ENCODE measurements around the gene SLC1A5. TPM values are rescaled to one million over a fixed set of nuclear protein-coding genes. Genes with fewer than 3 reads are reported as not detected.

The SLC1A5 gene
- total RNA-seq, 1 experiment from 2014 or later: 239 TPM

DNA sequence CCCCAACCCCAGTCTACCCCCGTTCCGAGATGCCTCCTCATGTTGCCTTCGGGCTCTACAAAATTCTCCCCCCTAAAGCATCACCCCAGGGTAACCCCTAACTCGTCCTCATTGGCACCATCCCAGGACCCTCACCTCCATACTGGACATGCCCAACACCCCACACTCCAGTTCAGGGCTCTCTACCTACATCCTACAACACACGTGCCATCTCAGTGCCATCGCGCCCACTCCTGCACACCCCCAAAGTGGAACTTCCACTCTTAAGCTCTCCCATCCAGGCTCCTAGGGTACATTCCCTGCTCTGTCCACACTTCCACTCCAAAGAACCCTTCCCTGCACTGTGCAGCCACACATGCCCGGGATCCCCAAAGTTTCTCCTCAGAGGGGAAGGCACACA, 43.4 kb downstream of the SLC1A5 start (continued):
- TF ChIP-seq, protein P1, sequence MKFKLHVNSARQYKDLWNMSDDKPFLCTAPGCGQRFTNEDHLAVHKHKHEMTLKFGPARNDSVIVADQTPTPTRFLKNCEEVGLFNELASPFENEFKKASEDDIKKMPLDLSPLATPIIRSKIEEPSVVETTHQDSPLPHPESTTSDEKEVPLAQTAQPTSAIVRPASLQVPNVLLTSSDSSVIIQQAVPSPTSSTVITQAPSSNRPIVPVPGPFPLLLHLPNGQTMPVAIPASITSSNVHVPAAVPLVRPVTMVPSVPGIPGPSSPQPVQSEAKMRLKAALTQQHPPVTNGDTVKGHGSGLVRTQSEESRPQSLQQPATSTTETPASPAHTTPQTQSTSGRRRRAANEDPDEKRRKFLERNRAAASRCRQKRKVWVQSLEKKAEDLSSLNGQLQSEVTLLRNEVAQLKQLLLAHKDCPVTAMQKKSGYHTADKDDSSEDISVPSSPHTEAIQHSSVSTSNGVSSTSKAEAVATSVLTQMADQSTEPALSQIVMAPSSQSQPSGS (CRISPR knock-in tag; IDR thresholded peaks at IDR 0.05; ENCODE audit: borderline replicate concordance, low read depth): no peak
- TF ChIP-seq FOXK1 (CRISPR knock-in tag; IDR thresholded peaks at IDR 0.05): no peak
- TF ChIP-seq, protein P2, sequence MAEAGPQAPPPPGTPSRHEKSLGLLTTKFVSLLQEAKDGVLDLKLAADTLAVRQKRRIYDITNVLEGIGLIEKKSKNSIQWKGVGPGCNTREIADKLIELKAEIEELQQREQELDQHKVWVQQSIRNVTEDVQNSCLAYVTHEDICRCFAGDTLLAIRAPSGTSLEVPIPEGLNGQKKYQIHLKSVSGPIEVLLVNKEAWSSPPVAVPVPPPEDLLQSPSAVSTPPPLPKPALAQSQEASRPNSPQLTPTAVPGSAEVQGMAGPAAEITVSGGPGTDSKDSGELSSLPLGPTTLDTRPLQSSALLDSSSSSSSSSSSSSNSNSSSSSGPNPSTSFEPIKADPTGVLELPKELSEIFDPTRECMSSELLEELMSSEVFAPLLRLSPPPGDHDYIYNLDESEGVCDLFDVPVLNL (CRISPR knock-in tag; IDR thresholded peaks at IDR 0.05; ENCODE audit: borderline replicate concordance, low read depth): no peak
- TF ChIP-seq, protein P3, sequence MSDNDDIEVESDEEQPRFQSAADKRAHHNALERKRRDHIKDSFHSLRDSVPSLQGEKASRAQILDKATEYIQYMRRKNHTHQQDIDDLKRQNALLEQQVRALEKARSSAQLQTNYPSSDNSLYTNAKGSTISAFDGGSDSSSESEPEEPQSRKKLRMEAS (CRISPR knock-in tag; IDR thresholded peaks at IDR 0.05): no peak
- TF ChIP-seq GTF2I (CRISPR knock-in tag; conservative IDR thresholded peaks at IDR 0.05): no peak

DNA sequence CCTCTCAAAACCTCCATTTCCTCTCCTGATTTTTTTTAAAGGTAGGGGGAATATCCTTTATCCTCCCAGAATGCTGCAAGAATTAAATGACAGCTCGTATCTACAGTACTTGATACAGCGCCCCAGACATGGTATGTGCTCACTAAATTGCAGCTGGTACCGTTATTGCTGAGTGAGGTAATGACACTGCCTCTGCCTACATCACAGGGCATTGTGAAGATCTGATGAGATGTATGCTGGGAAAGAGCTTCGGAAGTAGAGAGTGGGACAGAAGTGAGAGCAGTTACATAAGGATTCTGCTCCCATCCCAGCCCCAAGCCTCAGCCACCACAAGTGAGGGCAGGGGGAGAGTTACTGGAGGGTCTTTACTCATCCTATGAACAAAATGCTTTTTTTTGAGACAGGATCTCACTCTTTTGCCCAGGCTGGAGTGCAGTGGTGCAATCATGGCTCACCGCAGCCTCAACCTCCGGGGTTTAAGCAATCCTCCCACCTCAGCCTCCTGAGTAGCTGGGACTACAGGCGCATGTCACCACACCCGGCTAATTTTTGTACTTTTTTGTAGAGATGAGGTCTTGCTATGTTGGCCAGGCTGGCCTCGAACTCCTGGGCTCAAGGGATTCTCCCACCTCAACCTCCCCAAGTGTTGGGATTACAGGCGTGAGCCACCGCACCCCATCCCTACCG, 44.2 kb downstream of the SLC1A5 start:
- no peak for ATAC-seq
- DNase-seq (ENCODE audit: low spot score): no peak
- Mint-ChIP-seq H3K9me3 (no peaks in the 10 kb centered on the region), H3K27ac (peak overlapping the region; percentile 45; the same call in 1 of the 2 replicates), H3K4me1 (peaks cover 50% of the 10 kb centered on the region), H3K36me3 (no peaks in the 10 kb centered on the region), H3K27me3 (ENCODE audit: low read depth) (no peaks in the 10 kb centered on the region), H3K4me3 (peak overlapping the region; percentile 96)
- TF ChIP-seq MXD4 (CRISPR knock-in tag; IDR thresholded peaks at IDR 0.05; ENCODE audit: borderline replicate concordance) (no peak), PRRX2 (CRISPR knock-in tag; IDR thresholded peaks at IDR 0.05) (no peak), ZNF121 (CRISPR knock-in tag; IDR thresholded peaks at IDR 0.05) (peak; percentile 60), JAZF1 (CRISPR knock-in tag; IDR thresholded peaks at IDR 0.05) (no peak), ZBTB21 (CRISPR knock-in tag; IDR thresholded peaks at IDR 0.05; ENCODE audit: borderline replicate concordance) (no peak)
- POLR2A ChIA-PET: no interaction called here
- CTCF ChIA-PET: interaction anchor here (0.8 to 1.8 kb wide), 4 partner anchors 16 to 82 kb away, joined by 3 to 7 read pairs (median 4); no protein-coding TSS in a partner anchor

DNA sequence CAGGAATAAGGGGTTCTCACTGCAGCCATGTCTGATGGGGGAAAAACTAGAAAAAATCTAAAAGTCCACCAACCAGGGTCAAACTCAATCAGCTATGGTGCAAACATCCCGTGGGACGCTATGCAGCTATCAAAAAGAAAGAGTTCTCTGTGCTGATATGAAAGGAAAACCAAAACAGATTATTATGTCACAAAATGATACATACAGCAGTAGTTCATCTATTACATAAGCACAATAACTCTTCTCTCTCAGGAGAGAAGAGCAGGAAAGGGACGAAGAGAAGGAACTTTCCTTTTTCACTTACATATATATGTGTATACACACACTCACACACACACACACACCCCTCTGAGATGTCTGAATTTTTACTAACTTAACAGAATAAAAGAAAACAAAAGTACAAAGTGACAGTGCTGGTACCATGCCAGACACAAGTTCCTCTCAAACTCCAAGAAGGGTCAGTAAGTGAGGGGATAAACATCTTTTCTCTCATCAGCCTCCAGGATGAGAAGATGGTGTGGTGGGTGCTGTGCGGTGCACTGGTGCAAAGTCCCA, 45.4 kb downstream of the SLC1A5 start:
- Mint-ChIP-seq H3K4me3 (no peak overlapping the region; the same call in 1 of the 2 replicates), H3K27me3 (ENCODE audit: low read depth) (no peaks in the 10 kb centered on the region), H3K9me3 (no peaks in the 10 kb centered on the region), H3K4me1 (peaks cover 45% of the 10 kb centered on the region), H3K36me3 (peaks cover 2% of the 10 kb centered on the region; the same call in 1 of the 2 replicates), H3K27ac (no peak overlapping the region)
- DNase-seq (ENCODE audit: low spot score) (no peak), ATAC-seq (no peak)
- POLR2A ChIA-PET: no interaction called here
- CTCF ChIA-PET: interaction anchor here (1.8 kb wide), 1 partner anchor 24 kb away, joined by 4 read pairs; no protein-coding TSS in a partner anchor
- no peak for TF ChIP-seq MXD4 (CRISPR knock-in tag; IDR thresholded peaks at IDR 0.05; ENCODE audit: borderline replicate concordance)
- TF ChIP-seq, protein P4, sequence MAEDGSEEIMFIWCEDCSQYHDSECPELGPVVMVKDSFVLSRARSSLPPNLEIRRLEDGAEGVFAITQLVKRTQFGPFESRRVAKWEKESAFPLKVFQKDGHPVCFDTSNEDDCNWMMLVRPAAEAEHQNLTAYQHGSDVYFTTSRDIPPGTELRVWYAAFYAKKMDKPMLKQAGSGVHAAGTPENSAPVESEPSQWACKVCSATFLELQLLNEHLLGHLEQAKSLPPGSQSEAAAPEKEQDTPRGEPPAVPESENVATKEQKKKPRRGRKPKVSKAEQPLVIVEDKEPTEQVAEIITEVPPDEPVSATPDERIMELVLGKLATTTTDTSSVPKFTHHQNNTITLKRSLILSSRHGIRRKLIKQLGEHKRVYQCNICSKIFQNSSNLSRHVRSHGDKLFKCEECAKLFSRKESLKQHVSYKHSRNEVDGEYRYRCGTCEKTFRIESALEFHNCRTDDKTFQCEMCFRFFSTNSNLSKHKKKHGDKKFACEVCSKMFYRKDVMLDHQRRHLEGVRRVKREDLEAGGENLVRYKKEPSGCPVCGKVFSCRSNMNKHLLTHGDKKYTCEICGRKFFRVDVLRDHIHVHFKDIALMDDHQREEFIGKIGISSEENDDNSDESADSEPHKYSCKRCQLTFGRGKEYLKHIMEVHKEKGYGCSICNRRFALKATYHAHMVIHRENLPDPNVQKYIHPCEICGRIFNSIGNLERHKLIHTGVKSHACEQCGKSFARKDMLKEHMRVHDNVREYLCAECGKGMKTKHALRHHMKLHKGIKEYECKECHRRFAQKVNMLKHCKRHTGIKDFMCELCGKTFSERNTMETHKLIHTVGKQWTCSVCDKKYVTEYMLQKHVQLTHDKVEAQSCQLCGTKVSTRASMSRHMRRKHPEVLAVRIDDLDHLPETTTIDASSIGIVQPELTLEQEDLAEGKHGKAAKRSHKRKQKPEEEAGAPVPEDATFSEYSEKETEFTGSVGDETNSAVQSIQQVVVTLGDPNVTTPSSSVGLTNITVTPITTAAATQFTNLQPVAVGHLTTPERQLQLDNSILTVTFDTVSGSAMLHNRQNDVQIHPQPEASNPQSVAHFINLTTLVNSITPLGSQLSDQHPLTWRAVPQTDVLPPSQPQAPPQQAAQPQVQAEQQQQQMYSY (CRISPR knock-in tag; IDR thresholded peaks at IDR 0.05): no peak
- TF ChIP-seq CREM (CRISPR knock-in tag; IDR thresholded peaks at IDR 0.05): no peak
- TF ChIP-seq, protein P3 (CRISPR knock-in tag; IDR thresholded peaks at IDR 0.05): no peak
- no peak for TF ChIP-seq ESRRA (CRISPR knock-in tag; IDR thresholded peaks at IDR 0.05; ENCODE audit: borderline replicate concordance)
- no peak for TF ChIP-seq SMAD3 (CRISPR knock-in tag; IDR thresholded peaks at IDR 0.05; ENCODE audit: borderline replicate concordance)
- TF ChIP-seq, protein P5, sequence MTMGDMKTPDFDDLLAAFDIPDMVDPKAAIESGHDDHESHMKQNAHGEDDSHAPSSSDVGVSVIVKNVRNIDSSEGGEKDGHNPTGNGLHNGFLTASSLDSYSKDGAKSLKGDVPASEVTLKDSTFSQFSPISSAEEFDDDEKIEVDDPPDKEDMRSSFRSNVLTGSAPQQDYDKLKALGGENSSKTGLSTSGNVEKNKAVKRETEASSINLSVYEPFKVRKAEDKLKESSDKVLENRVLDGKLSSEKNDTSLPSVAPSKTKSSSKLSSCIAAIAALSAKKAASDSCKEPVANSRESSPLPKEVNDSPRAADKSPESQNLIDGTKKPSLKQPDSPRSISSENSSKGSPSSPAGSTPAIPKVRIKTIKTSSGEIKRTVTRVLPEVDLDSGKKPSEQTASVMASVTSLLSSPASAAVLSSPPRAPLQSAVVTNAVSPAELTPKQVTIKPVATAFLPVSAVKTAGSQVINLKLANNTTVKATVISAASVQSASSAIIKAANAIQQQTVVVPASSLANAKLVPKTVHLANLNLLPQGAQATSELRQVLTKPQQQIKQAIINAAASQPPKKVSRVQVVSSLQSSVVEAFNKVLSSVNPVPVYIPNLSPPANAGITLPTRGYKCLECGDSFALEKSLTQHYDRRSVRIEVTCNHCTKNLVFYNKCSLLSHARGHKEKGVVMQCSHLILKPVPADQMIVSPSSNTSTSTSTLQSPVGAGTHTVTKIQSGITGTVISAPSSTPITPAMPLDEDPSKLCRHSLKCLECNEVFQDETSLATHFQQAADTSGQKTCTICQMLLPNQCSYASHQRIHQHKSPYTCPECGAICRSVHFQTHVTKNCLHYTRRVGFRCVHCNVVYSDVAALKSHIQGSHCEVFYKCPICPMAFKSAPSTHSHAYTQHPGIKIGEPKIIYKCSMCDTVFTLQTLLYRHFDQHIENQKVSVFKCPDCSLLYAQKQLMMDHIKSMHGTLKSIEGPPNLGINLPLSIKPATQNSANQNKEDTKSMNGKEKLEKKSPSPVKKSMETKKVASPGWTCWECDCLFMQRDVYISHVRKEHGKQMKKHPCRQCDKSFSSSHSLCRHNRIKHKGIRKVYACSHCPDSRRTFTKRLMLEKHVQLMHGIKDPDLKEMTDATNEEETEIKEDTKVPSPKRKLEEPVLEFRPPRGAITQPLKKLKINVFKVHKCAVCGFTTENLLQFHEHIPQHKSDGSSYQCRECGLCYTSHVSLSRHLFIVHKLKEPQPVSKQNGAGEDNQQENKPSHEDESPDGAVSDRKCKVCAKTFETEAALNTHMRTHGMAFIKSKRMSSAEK (CRISPR knock-in tag; IDR thresholded peaks at IDR 0.05; ENCODE audit: borderline replicate concordance): no peak
- TF ChIP-seq, protein P6, sequence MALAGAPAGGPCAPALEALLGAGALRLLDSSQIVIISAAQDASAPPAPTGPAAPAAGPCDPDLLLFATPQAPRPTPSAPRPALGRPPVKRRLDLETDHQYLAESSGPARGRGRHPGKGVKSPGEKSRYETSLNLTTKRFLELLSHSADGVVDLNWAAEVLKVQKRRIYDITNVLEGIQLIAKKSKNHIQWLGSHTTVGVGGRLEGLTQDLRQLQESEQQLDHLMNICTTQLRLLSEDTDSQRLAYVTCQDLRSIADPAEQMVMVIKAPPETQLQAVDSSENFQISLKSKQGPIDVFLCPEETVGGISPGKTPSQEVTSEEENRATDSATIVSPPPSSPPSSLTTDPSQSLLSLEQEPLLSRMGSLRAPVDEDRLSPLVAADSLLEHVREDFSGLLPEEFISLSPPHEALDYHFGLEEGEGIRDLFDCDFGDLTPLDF (CRISPR knock-in tag; IDR thresholded peaks at IDR 0.05): no peak
